Caki2 (cell line): ENCODE data around the gene SNRNP200. TPM values are rescaled to one million over a fixed set of nuclear protein-coding genes. Genes with fewer than 3 reads are reported as not detected.
"Not testable (repeated sequence)": the region's sequence is repeated elsewhere in the genome, so short reads cannot be mapped to it uniquely, and the experiment has no call there.

Experiments
- DNase-seq: peaks from one replicate; pipeline ENCODE4 v3.0.0-alpha.2; 2015; ENCODE audit warnings: low read depth
- in situ Hi-C: cut with HindIII; loops from 2 replicates; pipeline ENCODE4 v1.10.0; 2016; ENCODE audit warnings: low sequenced_read_pairs, low pct_unique_long_range_greater_than_20kb, mixed read lengths
- total RNA-seq: library from RNA; depleted of rRNA; stranded (reverse); fragments of >200 nt; shearing (Covaris generic); gene quantifications from 2 replicates; pipeline ENCODE4 v1.2.3, GENCODE V29; 2014; ENCODE audit warnings: low replicate concordance

The SNRNP200 gene
- total RNA-seq, 1 experiment from 2014 or later: 73.7 TPM

DNA sequence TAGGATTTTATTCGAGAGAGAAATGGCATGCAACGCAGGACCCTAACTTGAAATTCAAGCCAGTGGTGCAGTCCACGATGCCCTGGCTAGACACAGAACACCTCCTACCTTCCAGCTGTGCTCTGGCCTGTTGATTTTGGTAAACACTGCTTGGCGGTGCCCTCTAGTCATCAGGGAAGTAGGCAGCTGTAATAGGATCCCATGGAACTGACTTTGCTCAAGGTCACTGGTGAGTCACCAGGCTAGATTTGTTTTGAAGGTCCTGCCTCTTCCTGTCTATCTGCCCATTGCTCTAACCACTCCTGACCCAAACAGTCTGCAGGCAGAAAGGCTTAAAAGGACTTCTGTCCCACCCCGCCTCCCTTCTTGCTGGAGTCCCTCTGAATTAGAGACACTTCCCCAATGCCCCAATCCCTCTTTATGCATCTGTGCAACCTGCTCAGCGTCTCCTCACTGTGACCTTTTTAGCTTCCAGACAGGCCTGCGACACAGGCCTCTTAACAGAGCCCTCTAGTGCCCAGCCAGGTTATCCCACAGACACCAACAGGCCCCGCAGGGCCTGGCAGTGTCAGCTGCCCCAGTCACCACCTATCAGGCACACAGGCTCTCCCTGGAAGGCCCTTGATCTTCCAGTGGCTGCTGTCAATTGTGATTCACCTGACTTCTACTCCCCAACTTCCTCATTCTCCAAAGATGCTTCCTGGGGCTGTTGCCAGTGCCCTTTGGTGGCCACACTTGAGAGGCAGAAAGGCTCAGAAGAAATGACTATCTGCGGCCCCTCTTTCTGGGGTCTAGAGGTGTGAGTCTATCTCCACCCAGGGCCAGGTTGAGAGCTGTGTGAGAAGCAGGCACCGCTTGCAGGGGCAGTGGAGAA, 44.7 kb downstream of the SNRNP200 start:
- in situ Hi-C loops: no loop called here
- DNase-seq: peak; percentile 92

DNA sequence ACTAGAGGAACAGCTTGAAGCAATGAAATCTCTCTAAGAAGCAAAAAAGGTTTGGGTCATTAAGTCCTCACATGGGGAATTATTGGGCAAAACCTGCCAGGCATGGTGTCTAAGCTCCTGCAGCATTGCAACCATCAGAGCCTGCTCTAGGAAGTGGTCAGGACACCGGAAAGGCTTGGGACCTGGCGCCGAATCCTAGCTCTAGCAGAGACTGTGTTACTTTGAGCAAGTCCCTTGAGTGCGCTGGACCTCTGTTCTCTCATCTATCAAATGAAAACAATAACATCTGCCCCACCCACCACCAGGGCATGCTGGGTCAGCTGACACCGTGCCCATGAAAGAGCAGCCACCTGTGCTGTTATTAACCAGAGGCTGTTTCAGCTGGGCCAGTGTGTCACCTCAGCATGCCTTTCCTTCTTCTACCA, 45.8 kb downstream of the SNRNP200 start:
- DNase-seq: peak; percentile 45
- in situ Hi-C loops: no loop called here

DNA sequence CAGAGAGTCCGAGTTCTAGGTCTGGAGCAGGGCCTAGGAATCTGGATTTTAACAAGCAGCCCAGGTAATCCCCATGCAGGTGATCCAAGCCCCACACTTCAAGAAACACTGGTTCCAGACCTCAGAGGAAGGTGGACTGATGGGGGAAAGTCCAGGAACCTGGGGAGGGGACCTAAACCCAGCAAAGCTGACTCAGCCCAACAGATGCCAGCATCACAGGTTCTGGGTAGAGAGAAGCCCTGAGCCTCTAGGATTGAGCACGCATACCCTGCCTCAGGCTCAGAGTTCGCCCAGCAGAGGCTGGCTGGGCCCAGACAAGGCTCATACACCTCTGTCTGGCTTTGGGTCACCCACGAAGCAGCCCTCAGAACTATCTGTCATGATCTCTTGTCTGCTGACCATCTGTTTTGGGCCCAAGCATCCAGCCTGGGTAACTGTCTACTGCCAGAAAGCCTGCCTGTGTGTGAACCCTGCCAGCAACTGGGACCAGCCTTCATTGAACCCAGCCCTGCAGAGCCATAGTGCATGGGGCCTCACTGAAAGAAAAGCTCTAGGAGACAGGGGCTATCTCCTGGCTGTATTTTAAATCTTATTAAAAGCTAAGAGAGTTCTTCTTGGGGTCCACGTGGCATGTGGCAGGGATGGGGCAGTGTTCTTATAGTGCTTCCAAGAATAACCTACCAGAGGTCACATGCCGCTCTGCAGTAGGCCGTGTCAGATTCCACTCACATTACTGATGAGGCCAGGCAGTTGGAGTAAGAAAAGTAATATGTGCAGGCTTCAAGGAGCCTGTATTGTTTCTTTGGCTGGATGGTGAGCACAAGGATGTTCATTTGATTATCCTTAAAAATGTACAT, 47.0 kb downstream of the SNRNP200 start:
- no peak for DNase-seq
- in situ Hi-C loops: no loop called here

DNA sequence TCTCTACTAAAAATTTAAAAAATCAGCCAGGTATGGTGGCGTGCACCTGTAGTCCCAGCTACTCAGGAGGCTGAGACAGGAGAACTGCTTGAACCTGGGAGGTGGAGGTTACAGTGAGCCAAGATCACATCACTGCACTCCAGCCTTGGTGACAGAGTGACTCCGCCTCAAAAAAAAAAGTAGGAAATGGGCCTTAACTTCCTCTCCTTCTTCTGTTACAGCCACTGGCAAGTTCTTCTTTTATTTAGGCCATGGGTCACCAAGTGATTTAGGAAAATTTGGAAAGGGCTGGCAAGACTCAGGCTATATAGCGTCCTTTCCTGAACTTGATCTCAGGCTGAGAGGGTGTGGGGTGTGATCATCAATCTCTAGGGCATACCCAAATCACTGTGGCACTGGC, 47.6 kb downstream of the SNRNP200 start:
- DNase-seq, in situ Hi-C loops: not testable (repeated sequence)

DNA sequence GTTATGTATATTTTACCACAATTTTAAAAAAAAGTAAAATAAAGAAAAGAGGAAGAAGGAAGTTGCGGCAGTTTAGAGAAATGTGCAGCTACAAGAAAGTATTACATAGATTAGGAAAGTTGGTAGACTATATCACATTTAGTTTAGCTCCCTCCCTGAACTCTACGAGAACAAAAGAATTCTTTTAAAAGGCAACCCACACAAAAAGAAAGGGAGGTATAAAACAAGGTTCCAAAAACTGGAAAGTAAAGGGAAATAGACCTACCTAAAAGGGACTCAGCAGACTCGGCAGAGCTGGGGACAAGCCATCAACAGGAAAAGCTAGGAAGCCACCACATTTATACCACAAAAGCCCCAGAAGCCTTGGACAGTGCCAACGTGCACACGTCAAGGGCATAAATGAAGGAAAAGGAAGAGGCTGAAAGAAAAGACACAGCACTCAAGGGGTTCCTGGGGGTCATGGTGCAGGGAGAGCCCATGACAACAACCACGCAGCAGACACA, 48.7 kb downstream of the SNRNP200 start:
- in situ Hi-C loops: no loop called here
- no peak for DNase-seq

DNA sequence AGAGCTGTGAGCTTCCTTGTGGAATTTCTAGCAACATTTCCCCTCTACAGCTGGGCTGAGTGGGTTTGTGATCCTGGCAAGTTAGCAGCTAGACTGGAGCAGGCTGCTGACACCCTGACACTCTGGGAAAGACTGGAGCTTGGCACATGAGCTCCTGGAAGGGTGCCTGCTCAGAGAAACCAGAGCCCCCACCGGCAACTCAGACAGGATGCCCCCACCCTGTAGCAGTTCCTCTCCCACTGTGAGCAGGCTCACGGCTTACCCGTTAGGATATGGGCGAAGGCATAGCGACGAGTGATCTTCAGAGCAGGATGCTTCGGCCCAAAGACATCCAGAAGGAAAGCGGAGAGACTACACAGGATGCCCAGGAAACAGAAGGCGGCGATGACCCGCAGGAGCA, 50.8 kb downstream of the SNRNP200 start:
- in situ Hi-C loops: no loop called here

DNA sequence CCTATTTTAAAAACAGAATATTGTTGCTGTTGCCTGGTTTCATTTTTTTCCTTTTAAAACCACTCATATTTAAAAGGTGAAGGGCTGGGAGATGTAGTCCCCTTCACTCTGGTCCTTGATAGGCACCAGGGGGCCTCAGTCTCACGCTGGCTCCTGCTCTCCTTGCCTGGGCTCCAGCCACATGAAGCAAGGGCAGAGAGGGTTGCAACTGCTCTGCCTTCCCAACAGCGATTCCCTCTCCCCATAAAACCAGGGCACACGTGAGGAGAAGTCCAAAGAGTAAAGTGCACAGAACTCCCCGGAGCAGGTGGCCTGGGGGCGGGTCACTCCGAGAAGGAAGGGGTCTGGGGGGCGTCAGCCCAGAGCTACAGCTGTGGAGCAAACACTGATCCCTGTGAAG, 52.3 kb downstream of the SNRNP200 start:
- in situ Hi-C loops: no loop called here
- no peak for DNase-seq

More for the DNA sequence above, 50.8 kb downstream of the SNRNP200 start:
- no peak for DNase-seq

DNA sequence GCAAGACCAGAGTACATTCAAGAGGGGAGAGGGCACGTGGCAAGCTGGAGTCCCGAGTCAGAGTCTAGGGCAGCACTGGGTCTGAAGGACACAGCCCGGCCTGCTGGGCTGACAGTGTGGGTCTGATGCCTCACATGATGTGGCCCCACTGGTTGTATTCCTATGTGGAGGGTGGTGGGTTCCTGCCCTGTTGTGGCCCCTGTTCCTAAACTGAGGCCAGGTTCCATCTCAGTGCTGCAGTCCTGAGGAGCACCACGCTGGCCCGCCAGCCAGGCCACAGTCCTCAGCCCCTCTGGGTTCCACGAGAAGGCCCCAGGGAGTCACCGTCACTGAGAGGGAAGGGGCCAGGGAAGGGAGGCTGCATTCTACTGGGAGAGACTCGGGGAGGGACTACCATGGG, 52.8 kb downstream of the SNRNP200 start:
- no peak for DNase-seq
- in situ Hi-C loops: no loop called here

DNA sequence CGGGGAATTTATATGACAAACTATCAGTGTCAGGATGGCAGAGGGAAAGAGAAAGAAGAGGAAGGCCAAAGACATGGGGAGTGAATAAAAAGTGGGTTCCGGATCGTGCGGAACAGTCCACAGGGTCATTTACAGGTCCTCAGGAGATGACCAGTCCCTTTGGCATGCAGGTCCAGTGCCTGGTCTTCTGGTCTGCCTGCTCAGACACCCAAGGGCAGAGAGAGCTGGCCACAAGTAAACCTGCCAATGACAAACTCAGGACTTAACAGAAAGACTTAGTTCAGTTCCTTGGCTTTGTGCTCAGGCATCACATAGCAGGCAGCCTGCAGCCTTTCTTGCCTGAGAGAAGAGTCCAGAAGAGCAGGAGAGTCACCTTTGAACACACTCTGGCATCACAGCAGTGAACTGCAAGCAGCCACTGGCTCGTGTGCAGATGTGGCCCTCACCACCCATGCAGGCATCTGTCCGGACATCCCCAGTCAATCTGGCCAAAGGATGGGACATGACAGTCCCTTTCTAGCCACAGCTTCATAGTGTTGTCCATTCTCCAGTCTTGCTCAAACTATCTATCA, 53.5 kb downstream of the SNRNP200 start:
- DNase-seq: peak; percentile 95
- in situ Hi-C loops: no loop called here

DNA sequence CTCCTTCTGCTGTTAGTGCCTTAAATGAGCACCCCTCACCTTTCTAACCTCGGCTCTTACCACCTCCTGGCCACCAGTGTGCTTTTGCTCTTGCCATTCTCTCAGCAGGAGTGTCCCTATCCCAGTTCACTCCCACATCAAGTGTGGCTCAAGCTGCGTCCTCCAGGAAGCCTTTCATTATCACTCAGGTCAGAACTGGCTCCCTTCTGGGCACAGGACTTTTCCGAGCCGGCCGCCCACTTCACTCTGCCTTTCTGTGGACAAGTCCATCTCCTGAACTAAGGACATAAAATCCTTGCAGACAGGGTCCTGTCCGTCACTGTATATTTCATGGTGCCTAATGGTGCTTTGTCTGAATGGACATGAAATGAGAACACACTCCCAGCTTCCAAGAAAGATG, 55.2 kb downstream of the SNRNP200 start:
- in situ Hi-C loops: no loop called here

DNA sequence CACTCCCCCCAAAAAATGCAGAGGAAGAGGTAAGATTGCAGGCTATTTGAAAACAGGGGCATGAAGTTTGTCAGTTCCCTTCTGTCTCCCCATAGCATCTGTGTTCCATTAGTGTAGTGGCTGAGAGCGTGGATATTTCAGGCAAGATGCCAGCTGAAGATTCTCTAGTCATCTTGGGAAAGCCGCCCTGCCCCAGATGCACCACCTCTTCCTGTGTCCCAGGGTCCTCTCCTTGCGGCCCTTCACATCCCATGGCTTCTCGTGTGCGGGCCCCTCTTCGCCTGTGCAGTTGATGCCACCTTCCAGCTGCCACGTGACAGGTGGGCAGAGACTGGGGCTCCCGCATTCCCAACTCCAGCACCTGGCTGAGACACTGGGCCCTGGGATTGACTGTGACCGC, 55.7 kb downstream of the SNRNP200 start:
- in situ Hi-C loops: no loop called here
- DNase-seq: no peak

More for the DNA sequence above, 55.2 kb downstream of the SNRNP200 start:
- no peak for DNase-seq

DNA sequence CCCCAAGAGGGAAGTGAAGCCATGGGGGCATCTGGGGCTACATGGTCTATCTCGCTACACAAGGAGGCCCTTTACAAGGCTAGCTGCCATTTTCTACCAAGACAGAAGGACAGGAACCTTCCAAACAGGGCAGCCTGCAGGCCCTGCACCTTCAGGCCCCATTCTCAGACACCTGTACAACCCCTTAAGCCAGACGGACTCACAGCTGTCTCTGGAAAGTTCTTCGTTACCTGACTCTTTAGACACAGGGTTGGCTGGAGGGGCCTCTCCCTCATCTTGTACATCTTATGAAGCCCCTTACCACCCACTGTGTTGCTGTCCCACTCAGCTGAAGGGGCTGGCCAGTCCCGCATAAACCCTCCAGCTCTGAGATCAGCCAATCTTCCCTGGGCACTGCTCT, 56.7 kb downstream of the SNRNP200 start:
- no peak for DNase-seq
- in situ Hi-C loops: no loop called here

DNA sequence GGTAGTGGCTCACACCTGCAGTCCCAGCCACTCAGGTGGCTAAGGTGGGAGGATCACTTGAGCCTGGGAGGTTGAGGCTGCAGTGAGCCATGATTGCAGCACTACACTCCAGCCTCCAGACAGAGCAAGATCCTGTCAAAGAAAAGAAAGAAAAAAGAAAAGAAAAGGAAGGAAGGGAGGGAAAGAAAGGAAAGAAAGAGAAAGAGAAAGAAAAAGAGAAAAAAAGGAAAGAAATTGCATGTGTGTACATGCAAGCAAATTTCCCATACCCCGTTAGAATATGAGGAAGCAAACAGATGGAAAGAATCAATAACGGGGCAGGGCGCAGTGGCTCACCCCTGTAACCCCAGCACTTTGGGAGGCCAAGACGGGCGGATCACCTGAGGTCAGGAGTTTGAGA, 57.5 kb downstream of the SNRNP200 start:
- no peak for DNase-seq
- in situ Hi-C loops: no loop called here

DNA sequence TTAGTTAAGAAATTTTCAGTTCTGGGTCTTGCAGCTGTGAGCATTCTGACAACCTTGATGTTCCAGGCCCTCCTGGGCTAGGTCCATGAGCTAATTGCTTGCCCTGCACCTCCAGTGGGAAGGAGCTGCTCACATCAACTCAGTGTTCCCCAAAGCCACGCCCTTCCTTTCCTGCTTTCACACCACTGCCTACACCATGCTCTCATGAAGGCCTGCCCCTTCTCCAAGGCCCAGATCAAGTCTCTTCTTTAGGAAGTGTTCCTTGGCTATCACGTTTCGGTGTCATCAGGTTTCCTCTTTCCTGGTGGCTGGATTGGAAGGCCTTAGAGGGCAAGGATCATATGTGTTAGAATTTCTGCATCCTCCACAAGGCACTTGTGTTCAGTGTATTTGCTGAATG, 58.3 kb downstream of the SNRNP200 start:
- no peak for DNase-seq
- in situ Hi-C loops: no loop called here

DNA sequence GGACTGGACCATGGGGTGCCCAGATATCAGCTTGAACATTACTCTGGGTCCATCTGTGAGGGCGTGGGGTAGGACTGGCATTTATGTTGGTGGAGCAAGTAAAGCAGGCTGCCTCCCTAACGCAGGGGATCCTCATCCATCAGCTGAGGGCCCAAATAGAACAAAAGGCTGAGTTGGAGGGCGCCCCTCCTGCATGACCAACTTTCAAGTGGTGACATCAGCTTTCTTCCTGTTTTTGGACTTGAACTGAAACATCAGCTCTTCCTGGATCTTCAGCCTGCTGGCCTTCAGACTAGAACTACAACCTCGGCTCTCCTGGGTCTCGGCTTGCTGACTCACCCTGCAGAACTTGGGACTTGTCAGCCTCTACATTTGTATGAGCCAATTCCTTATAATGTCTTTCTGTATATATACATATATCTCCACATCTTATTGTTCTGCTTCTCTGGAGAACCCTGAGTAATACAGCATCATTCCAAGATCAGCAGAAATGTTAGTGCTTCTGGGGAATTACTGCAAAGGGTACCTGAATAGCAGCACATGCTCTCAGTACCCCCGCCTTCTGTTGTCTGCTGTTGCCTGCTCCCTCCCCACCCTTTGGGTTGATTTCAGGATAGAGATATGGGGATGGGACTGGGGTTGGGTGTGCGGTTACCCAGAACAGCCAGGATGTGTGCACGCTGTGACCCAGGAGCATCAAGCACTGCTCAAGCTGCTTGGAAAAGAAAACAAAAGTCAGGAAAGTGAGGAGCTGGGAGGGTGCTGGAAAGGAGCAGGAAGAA, 59.5 kb downstream of the SNRNP200 start:
- DNase-seq: no peak
- in situ Hi-C loops: no loop called here

DNA sequence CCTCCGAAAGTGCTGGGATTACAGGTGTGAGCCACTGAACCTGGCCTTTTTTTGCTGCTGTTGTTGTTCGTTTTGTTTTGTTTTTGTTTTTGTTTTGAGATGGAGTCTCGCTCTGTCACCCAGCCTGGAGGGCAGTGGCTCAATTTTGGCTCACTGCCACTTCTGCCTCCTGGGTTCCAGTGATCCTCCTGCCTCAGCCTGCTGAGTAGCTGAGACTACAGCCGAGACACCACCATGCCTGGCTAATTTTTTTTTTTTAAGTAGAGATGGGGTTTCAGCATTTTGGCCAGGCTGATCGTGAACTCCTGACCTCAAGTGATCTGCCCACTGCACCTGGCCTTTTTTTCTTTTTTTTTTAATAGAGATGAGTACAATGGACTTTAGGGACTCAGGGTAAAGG, 61.5 kb downstream of the SNRNP200 start:
- DNase-seq: no peak
- in situ Hi-C loops: no loop called here

DNA sequence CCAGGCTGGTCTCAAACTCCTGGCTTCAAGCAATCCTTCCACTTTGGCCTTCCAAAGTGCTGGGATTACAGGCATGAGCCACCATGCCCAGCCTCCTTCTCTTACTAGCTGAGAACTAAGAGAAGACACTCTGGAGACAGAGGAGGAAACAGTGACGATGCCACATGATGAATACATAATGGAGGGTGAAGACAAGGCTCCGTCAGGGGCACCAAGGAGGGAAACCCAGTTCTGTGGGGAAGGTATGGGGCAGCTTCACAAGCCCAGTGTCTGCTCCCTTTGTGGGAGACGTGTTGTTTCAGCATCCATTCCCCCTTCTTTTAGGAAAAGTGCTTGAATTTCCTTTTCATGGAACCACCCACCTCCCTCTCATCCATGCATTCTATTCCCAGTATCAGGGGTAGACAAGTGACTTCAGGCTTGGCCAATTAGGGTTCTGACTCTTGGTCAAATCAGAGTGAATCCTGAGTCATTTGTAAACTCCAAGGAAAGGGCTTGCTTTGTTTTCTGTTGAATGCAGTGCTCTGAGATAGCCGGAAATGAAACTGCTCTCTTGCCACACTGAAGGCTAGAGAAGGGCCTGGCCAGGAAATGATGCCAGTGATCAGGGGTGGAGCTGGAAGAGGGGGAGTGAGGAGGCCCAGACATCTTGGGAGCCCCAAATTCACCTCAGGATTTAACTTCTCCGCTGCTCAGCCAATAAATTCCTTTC, 63.3 kb downstream of the SNRNP200 start:
- DNase-seq: no peak
- in situ Hi-C loops: no loop called here
